ENCODE measurements around the gene ETF1. TPM values are rescaled to one million over a fixed set of nuclear protein-coding genes. Genes with fewer than 3 reads are reported as not detected.

ETF1 gene
- total RNA-seq, 4 donors from 2014 or later, result 39.8 to 66.6 (median 54.1) TPM

- in situ Hi-C loops (cut with MboI; ENCODE audit: low pct_ligation_motif_present in 1 of 4, low pct_unique_long_range_greater_than_20kb in 1 of 4, low sequenced_read_pairs in 3 of 4), result loop anchor here in 1 of 4 donors (25.0 kb wide), 1 partner anchor 340 kb away; the partner anchor contains the start of genes BRD8 and KIF20A
- 77 to 88% methylated on average over 1 of the region's 1 CpG for WGBS, 2 donors (ENCODE audit: low coverage in 1 of 2)
- DNase-seq, result no peak
Measured at GRCh38 chr5:138527170-138527569, 15.9 kb downstream of the ETF1 start.

DNA sequence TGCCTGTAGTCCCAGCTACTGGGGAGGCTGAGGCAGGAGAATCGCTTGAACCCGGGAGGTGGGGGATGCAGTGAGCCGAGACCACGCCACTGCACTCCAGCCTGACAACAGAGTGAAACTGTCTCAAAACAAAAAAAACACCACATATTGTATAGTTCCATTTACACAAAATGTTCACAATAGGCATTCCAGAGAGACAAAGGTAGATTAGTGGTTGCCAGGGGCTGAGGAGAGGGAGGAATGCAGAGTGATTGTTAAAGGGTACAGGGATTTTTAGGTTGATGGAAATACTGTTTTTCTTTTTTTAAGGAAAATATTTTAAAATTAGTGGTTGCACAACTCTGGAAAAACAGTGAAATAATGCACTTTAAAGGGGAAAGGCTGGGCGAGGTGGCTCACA, 19.6 kb downstream of the ETF1 start:
- in situ Hi-C loops (cut with MboI; ENCODE audit: low pct_ligation_motif_present in 1 of 4, low pct_unique_long_range_greater_than_20kb in 1 of 4, low sequenced_read_pairs in 3 of 4) (no loop called here), intact Hi-C loops (cut with DNase I; ENCODE audit: low total_unique reads) (no loop called here)
- Histone ChIP-seq H3K4me1 (no peaks in the 10 kb centered on the region), H3K27ac (no peak overlapping the region), H3K36me3 (peaks cover 0 to 4% (median 1%) of the 10 kb centered on the region in 4 donors), H3K27me3 (no peaks in the 10 kb centered on the region), H3K4me3 (no peak overlapping the region), H3K9me3 (no peaks in the 10 kb centered on the region)
- WGBS, 2 donors (ENCODE audit: low coverage in 1 of 2), result 94 to 97% methylated on average over 5 of the region's 5 CpGs
- no peak for TF ChIP-seq CTCF (IDR thresholded peaks at IDR 0.05)
- no peak for TF ChIP-seq POLR2AphosphoS5 (IDR thresholded peaks at IDR 0.05)
- no peak for TF ChIP-seq POLR2A (IDR thresholded peaks at IDR 0.05)
- no peak for TF ChIP-seq EP300 (IDR thresholded peaks at IDR 0.05; ENCODE audit: low read depth)
- no peak for DNase-seq

More at GRCh38 chr5:138527170-138527569, 15.9 kb downstream of the ETF1 start:
- no peak for TF ChIP-seq POLR2AphosphoS5 (IDR thresholded peaks at IDR 0.05)
- TF ChIP-seq EP300 (IDR thresholded peaks at IDR 0.05; ENCODE audit: low read depth), result no peak
- no peak for TF ChIP-seq CTCF (IDR thresholded peaks at IDR 0.05)
- TF ChIP-seq POLR2A (IDR thresholded peaks at IDR 0.05), result no peak
- no peaks in the 10 kb centered on the region for H3K27me3 ChIP-seq
- no peaks in the 10 kb centered on the region for H3K36me3 ChIP-seq
- H3K4me1 ChIP-seq, result peaks cover 0 to 12% (median 5%) of the 10 kb centered on the region in 4 donors
- H3K4me3 ChIP-seq, result no peak overlapping the region
- intact Hi-C loops (cut with DNase I; ENCODE audit: low total_unique reads), result no loop called here
- no peaks in the 10 kb centered on the region for H3K9me3 ChIP-seq
- no peak overlapping the region for H3K27ac ChIP-seq

- DNase-seq, result no peak
- TF ChIP-seq POLR2AphosphoS5 (IDR thresholded peaks at IDR 0.05), result no peak
- intact Hi-C loops (cut with DNase I; ENCODE audit: low total_unique reads) (no loop called here), in situ Hi-C loops (cut with MboI; ENCODE audit: low pct_ligation_motif_present in 1 of 4, low pct_unique_long_range_greater_than_20kb in 1 of 4, low sequenced_read_pairs in 3 of 4) (no loop called here)
- Histone ChIP-seq H3K27ac (no peak overlapping the region), H3K27me3 (no peaks in the 10 kb centered on the region), H3K4me3 (no peak overlapping the region), H3K4me1 (no peaks in the 10 kb centered on the region), H3K36me3 (peaks cover 0 to 26% (median 14%) of the 10 kb centered on the region in 4 donors), H3K9me3 (no peaks in the 10 kb centered on the region)
- 98 to 100% methylated on average over 1 of the region's 1 CpG for WGBS, 2 donors (ENCODE audit: low coverage in 1 of 2)
Measured at GRCh38 chr5:138520971-138521370, 22.1 kb downstream of the ETF1 start.

GRCh38 chr5:138517437-138517836, 25.6 kb downstream of the ETF1 start:
- H3K27me3 ChIP-seq, result no peaks in the 10 kb centered on the region
- no peaks in the 10 kb centered on the region for H3K4me1 ChIP-seq
- no peak for DNase-seq
- intact Hi-C loops (cut with DNase I; ENCODE audit: low total_unique reads), result no loop called here
- no peak overlapping the region for H3K4me3 ChIP-seq
- in situ Hi-C loops (cut with MboI; ENCODE audit: low pct_ligation_motif_present in 1 of 4, low pct_unique_long_range_greater_than_20kb in 1 of 4, low sequenced_read_pairs in 3 of 4), result no loop called here
- TF ChIP-seq POLR2AphosphoS5 (IDR thresholded peaks at IDR 0.05), result no peak
- no peak for TF ChIP-seq CTCF (IDR thresholded peaks at IDR 0.05)
- TF ChIP-seq EP300 (IDR thresholded peaks at IDR 0.05; ENCODE audit: low read depth), result no peak
- TF ChIP-seq POLR2A (IDR thresholded peaks at IDR 0.05), result no peak
- no peak overlapping the region for H3K27ac ChIP-seq
- H3K36me3 ChIP-seq, result peaks cover 0 to 59% (median 28%) of the 10 kb centered on the region in 4 donors
- no peaks in the 10 kb centered on the region for H3K9me3 ChIP-seq
- WGBS, 2 donors (ENCODE audit: low coverage in 1 of 2), result 84 to 86% methylated on average over 4 of the region's 4 CpGs
